ENCODE results near the gene GBX1. TPM values are rescaled to one million over a fixed set of nuclear protein-coding genes. Genes with fewer than 3 reads are reported as not detected.

GBX1 gene
- total RNA-seq, 2 experiments from 2014 or later, result not detected

- peak within 1 kb of the TSS; percentile 24; the same call in 1 of the 2 replicates for H3K4me2 ChIP-seq (ENCODE audit: low read length)
- BruUV-seq (replicated peaks), result no TSS peak
- no peaks in the 10 kb centered on the region for H3K9me2 ChIP-seq (ENCODE audit: insufficient read depth, low read length)
- CTCF ChIA-PET (ENCODE audit: unreplicated experiment), result no interaction called here
- no peaks in the 10 kb centered on the region for H4K20me1 ChIP-seq (ENCODE audit: insufficient read depth, low read length)
- intact Hi-C loops (cut with micrococcal nuclease; ENCODE audit: unreplicated experiment), result no loop called here
- no peaks in the 10 kb centered on the region for H3K9me3 ChIP-seq (ENCODE audit: low read length)
- no peaks in the 10 kb centered on the region for H3K79me2 ChIP-seq (ENCODE audit: insufficient read depth, low read depth, low read length)
- POLR2A ChIA-PET, result no interaction called here
- TF ChIP-seq CTCF (conservative IDR thresholded peaks at IDR 0.05; ENCODE audit: low read length) (no peak), EZH2phosphoT487 (IDR thresholded peaks at IDR 0.05; ENCODE audit: borderline replicate concordance, low read depth, low read length) (no peak)
- DNase-seq (ENCODE audit: low spot score), result no peak
- no peak within 1 kb of the TSS for H3K27ac ChIP-seq (ENCODE audit: low read depth, low read length, poor library complexity, severe bottlenecking)
- H3K4me1 ChIP-seq (ENCODE audit: insufficient read depth, low read length, poor library complexity, severe bottlenecking), result peaks cover 7% of the 10 kb centered on the region
- H2AFZ ChIP-seq (ENCODE audit: low read length), result no peak within 1 kb of the TSS
- H3K4me3 ChIP-seq (ENCODE audit: low read depth, low read length, poor library complexity, severe bottlenecking), result no peak within 1 kb of the TSS
- no peaks in the 10 kb centered on the region for H3K36me3 ChIP-seq (ENCODE audit: insufficient read depth, low read length)
Observed at GRCh38 chr7:151186640-151187408, 19.3 kb upstream of the GBX1 start, which contains the start of gene ASB10. TSS of gene ASB10 (minus strand) at chr7:151187250. CDS start at chr7:151187130, 120 bp downstream.

GRCh38 chr7:151185762-151186639 lies 18.5 kb upstream of the GBX1 start:
- H3K27ac ChIP-seq (ENCODE audit: low read depth, low read length, poor library complexity, severe bottlenecking), result no peak overlapping the region
- H3K4me3 ChIP-seq (ENCODE audit: low read depth, low read length, poor library complexity, severe bottlenecking), result no peak overlapping the region
- DNase-seq (ENCODE audit: low spot score), result no peak
- peaks cover 7% of the 10 kb centered on the region for H3K4me1 ChIP-seq (ENCODE audit: insufficient read depth, low read length, poor library complexity, severe bottlenecking)
- no peak for TF ChIP-seq CTCF (conservative IDR thresholded peaks at IDR 0.05; ENCODE audit: low read length)
- no peak for TF ChIP-seq EZH2phosphoT487 (IDR thresholded peaks at IDR 0.05; ENCODE audit: borderline replicate concordance, low read depth, low read length)
- POLR2A ChIA-PET, result no interaction called here
- no TSS peak for BruUV-seq (replicated peaks)
- no peak overlapping the region for H2AFZ ChIP-seq (ENCODE audit: low read length)
- H4K20me1 ChIP-seq (ENCODE audit: insufficient read depth, low read length), result no peaks in the 10 kb centered on the region
- no peaks in the 10 kb centered on the region for H3K9me3 ChIP-seq (ENCODE audit: low read length)
- H3K79me2 ChIP-seq (ENCODE audit: insufficient read depth, low read depth, low read length), result no peaks in the 10 kb centered on the region
- CTCF ChIA-PET (ENCODE audit: unreplicated experiment), result no interaction called here
- intact Hi-C loops (cut with micrococcal nuclease; ENCODE audit: unreplicated experiment), result no loop called here
- H3K4me2 ChIP-seq (ENCODE audit: low read length), result no peak overlapping the region
- no peaks in the 10 kb centered on the region for H3K36me3 ChIP-seq (ENCODE audit: insufficient read depth, low read length)
- no peaks in the 10 kb centered on the region for H3K9me2 ChIP-seq (ENCODE audit: insufficient read depth, low read length)

All from OCI-LY7 (cell line).